ENCODE measurements around the gene SPTLC3.

SPTLC3 gene

DNA sequence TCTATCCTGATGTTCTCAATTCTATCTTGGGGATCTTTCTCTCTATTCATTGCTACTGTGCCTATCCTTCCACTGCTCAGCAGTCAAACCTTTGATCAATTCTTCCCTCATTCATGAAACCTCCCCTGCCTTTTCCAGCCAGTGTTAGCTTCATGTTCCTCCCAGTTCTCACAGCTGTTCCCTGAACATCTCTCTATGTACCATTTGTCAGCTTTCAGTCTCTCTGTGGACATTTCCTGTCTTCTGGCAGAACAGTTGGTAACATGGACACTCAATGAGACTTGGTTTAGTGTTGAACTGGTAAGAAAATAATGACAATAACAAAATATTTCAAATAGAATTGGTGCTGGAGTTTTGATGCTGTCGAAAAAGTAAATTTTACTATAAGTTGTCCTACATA is 26.2 kb downstream of the SPTLC3 start:
- Histone ChIP-seq H3K4me2 (no peak overlapping the region; a peak in 1 of 22 replicates), H3K4me3 (no peak overlapping the region), H3K27ac (no peak overlapping the region), H3K36me3 (no peaks in the 10 kb centered on the region), H3K27me3 (no peaks in the 10 kb centered on the region), H4K20me1 (no peaks in the 10 kb centered on the region), H3K4me1 (peaks cover 2 to 57% (median 39%) of the 10 kb centered on the region in 10 experiments; a peak in 18 of 20 replicates), H3K9me3 (replicated peaks in 1 of 11) (peaks cover 0 to 30% (median 6%) of the 10 kb centered on the region in 11 experiments; a peak in 3 of 22 replicates), H3K9ac (no peak overlapping the region)
- TF ChIP-seq Cebpa-rat (IDR thresholded peaks at IDR 0.05): no peak

GRCh38 chr20:13035399-13036152 is 26.8 kb downstream of the SPTLC3 start:
- Histone ChIP-seq H4K20me1 (no peaks in the 10 kb centered on the region), H3K4me2 (peak overlapping the region in 4 of 11 experiments; percentile 3 to 29 (median 15); a peak in 3 of 22 replicates), H3K4me1 (peaks cover 0 to 50% (median 32%) of the 10 kb centered on the region in 10 experiments; a peak in 14 of 20 replicates), H3K27ac (no peak overlapping the region), H3K4me3 (no peak overlapping the region), H3K27me3 (no peaks in the 10 kb centered on the region), H3K9me3 (replicated peaks in 1 of 11) (peaks cover 0 to 30% (median 6%) of the 10 kb centered on the region in 11 experiments; a peak in 3 of 22 replicates), H3K9ac (no peak overlapping the region), H3K36me3 (no peaks in the 10 kb centered on the region)
- no peak for TF ChIP-seq Cebpa-rat (IDR thresholded peaks at IDR 0.05)

- Histone ChIP-seq H3K27ac (no peak overlapping the region), H3K4me1 (peaks cover 0 to 34% (median 13%) of the 10 kb centered on the region in 10 experiments; a peak in 14 of 20 replicates), H3K4me2 (no peak overlapping the region), H3K36me3 (no peaks in the 10 kb centered on the region), H4K20me1 (no peaks in the 10 kb centered on the region), H3K27me3 (no peaks in the 10 kb centered on the region), H3K9ac (no peak overlapping the region), H3K9me3 (replicated peaks in 1 of 11) (peaks cover 0 to 22% (median 0%) of the 10 kb centered on the region in 11 experiments; a peak in 2 of 22 replicates), H3K4me3 (no peak overlapping the region)
- TF ChIP-seq Cebpa-rat (IDR thresholded peaks at IDR 0.05): no peak
These were observed 29.0 kb downstream of the SPTLC3 start for GRCh38 chr20:13037727-13038126.

GRCh38 chr20:13041574-13042457 is 33.0 kb downstream of the SPTLC3 start:
- TF ChIP-seq Cebpa-rat (IDR thresholded peaks at IDR 0.05): no peak
- Histone ChIP-seq H3K9ac (no peak overlapping the region), H3K27me3 (no peaks in the 10 kb centered on the region), H3K9me3 (replicated peaks in 1 of 11) (peaks cover 0 to 13% (median 0%) of the 10 kb centered on the region in 11 experiments; a peak in 2 of 22 replicates), H3K36me3 (no peaks in the 10 kb centered on the region), H3K4me2 (no peak overlapping the region), H3K27ac (no peak overlapping the region), H4K20me1 (no peaks in the 10 kb centered on the region), H3K4me1 (peaks cover 0 to 9% (median 0%) of the 10 kb centered on the region in 10 experiments; a peak in 1 of 20 replicates), H3K4me3 (no peak overlapping the region)

- 0 out of 20 replicates have a peak, but pooled peaks cover 0 to 8% (median 0%) of the 10 kb centered on the region in 10 experiments for H3K4me1 ChIP-seq
- H3K4me3 ChIP-seq: no peak overlapping the region
- no peak overlapping the region for H3K9ac ChIP-seq
- H4K20me1 ChIP-seq: no peaks in the 10 kb centered on the region
- no peaks in the 10 kb centered on the region for H3K27me3 ChIP-seq
- H3K4me2 ChIP-seq: no peak overlapping the region
- no peaks in the 10 kb centered on the region for H3K36me3 ChIP-seq
- H3K9me3 ChIP-seq (replicated peaks in 1 of 11): peaks cover 0 to 8% (median 0%) of the 10 kb centered on the region in 11 experiments; a peak in 2 of 22 replicates
- TF ChIP-seq Cebpa-rat (IDR thresholded peaks at IDR 0.05): no peak
- no peak overlapping the region for H3K27ac ChIP-seq
These were observed 33.7 kb downstream of the SPTLC3 start for GRCh38 chr20:13042458-13042794.

- Histone ChIP-seq H3K27ac (no peak overlapping the region), H3K9me3 (replicated peaks in 1 of 11) (0 out of 22 replicates have a peak, but pooled peaks cover 0 to 5% (median 0%) of the 10 kb centered on the region in 11 experiments), H3K36me3 (peaks cover 0 to 4% (median 0%) of the 10 kb centered on the region in 11 experiments; a peak in 1 of 22 replicates), H4K20me1 (no peaks in the 10 kb centered on the region), H3K9ac (no peak overlapping the region), H3K4me1 (0 out of 20 replicates have a peak, but pooled peaks cover 0 to 8% (median 0%) of the 10 kb centered on the region in 10 experiments), H3K27me3 (no peaks in the 10 kb centered on the region), H3K4me3 (no peak overlapping the region), H3K4me2 (no peak overlapping the region)
- TF ChIP-seq Cebpa-rat (IDR thresholded peaks at IDR 0.05): no peak
These were observed 37.6 kb downstream of the SPTLC3 start for GRCh38 chr20:13046409-13046808.

DNA sequence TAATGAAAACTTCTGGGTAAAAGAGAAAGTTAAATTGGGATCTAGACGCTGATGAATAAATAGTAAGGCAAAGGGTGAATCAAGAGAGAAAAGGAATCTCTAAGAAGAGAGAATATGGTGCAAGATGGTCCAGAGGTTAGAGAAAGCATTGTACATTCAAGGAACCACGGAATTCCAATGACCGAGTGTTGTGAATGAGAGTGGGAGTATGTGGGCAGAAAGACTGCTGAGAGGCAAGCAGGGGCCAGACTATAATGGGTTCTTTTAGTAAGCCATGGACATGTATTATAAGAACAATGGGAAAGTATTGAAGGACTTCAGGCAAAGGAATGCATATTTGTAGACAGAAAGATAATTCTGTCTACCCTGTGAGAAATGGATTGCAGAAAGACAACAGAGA is 45.2 kb downstream of the SPTLC3 start:
- no peaks in the 10 kb centered on the region for H3K27me3 ChIP-seq
- no peak overlapping the region for H3K27ac ChIP-seq
- TF ChIP-seq Cebpa-rat (IDR thresholded peaks at IDR 0.05): no peak
- peaks cover 0 to 5% (median 0%) of the 10 kb centered on the region in 11 experiments; a peak in 1 of 22 replicates for H3K9me3 ChIP-seq (replicated peaks in 1 of 11)
- no peak overlapping the region for H3K4me3 ChIP-seq
- no peak overlapping the region for H3K9ac ChIP-seq
- no peaks in the 10 kb centered on the region for H3K4me1 ChIP-seq
- no peaks in the 10 kb centered on the region for H4K20me1 ChIP-seq
- peaks cover 0 to 4% (median 0%) of the 10 kb centered on the region in 11 experiments; a peak in 1 of 22 replicates for H3K36me3 ChIP-seq
- no peak overlapping the region for H3K4me2 ChIP-seq

DNA sequence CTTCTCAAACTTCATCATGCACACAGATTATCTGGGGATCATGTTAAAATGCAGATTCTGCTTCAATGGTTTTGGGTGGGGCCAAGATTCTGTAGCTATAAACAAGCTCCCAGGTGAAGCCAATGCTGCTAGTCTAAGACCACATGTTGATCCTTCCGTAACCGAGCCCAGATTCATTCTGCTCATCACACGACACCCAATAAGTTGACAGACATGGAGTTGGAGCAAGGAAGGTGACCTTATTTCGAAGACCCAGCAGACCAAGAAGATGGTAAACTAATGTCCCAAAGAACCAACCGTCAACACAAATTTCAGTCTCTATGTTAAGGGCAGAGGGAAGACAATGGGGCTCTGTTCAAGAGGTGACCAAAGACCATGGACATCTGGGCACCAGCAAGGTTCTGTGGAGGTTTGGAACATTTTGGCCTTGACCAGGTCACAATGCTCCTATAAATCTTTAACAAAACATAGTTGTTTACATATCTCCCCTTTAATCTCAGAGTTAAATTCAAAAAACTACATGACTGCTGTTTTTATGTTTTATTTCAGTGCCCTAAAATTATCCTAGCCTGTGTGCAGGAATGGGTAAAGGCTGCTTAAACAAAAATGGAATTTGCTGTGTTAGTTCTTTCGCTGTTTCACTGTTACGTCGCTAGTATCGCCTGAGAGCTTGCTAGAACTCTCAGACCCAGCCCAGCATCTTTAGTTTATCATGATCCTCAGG is 50.1 kb downstream of the SPTLC3 start:
- H4K20me1 ChIP-seq: no peaks in the 10 kb centered on the region
- H3K27me3 ChIP-seq: no peaks in the 10 kb centered on the region
- H3K4me2 ChIP-seq: no peak overlapping the region
- no peaks in the 10 kb centered on the region for H3K4me1 ChIP-seq
- no peak overlapping the region for H3K9ac ChIP-seq
- no peaks in the 10 kb centered on the region for H3K9me3 ChIP-seq (replicated peaks in 1 of 11)
- no peaks in the 10 kb centered on the region for H3K36me3 ChIP-seq
- TF ChIP-seq Cebpa-rat (IDR thresholded peaks at IDR 0.05): no peak
- H3K4me3 ChIP-seq: no peak overlapping the region
- no peak overlapping the region for H3K27ac ChIP-seq

Measured in BLaER1 treated with 17β-estradiol and CSF1 and Interleukin-3, amounts not matched to agents 10 nM and 100 nM (cell line).